LNCaP clone FGC (cell line): ENCODE data around the gene SLC16A2.

Source experiments
- DNase-seq: peaks from one replicate; pipeline ENCODE4 v3.0.0-alpha.2; 2011; ENCODE audit warnings: low read depth
- H3K4me3 ChIP-seq: 2 replicates; pipeline ENCODE4 v1.5.1; 2011; ENCODE audit warnings: mild to moderate bottlenecking, low read depth, low read length, control low read depth
- CTCF ChIP-seq: IDR thresholded peaks from 2 replicates; pipeline ENCODE4 v1.5.1; 2012; ENCODE audit warnings: mild to moderate bottlenecking; ENCODE audit not compliant: control insufficient read depth, insufficient read depth; ENCODE audit errors: extremely low read depth

SLC16A2 gene

GRCh38 chrX:74534569-74535038 lies 113.3 kb downstream of the SLC16A2 start:
- no peak for TF ChIP-seq CTCF
- no peak for DNase-seq
- no peak overlapping the region for H3K4me3 ChIP-seq

GRCh38 chrX:74535086-74535407 lies 113.8 kb downstream of the SLC16A2 start:
- no peak for TF ChIP-seq CTCF
- no peak for DNase-seq
- H3K4me3 ChIP-seq = no peak overlapping the region

GRCh38 chrX:74535408-74536151 lies 114.3 kb downstream of the SLC16A2 start:
- DNase-seq = no peak
- no peak for TF ChIP-seq CTCF
- no peak overlapping the region for H3K4me3 ChIP-seq

- no peak overlapping the region for H3K4me3 ChIP-seq
- no peak for TF ChIP-seq CTCF
- DNase-seq = no peak
Observed at GRCh38 chrX:74536152-74536831, 115.0 kb downstream of the SLC16A2 start.

GRCh38 chrX:74536832-74537371 lies 115.6 kb downstream of the SLC16A2 start:
- TF ChIP-seq CTCF = no peak
- no peak for DNase-seq
- H3K4me3 ChIP-seq = no peak overlapping the region

GRCh38 chrX:74540635-74541249 lies 119.4 kb downstream of the SLC16A2 start:
- TF ChIP-seq CTCF = no peak
- DNase-seq = peak; percentile 1
- H3K4me3 ChIP-seq = no peak overlapping the region
